Fibroblast of the conjunctiva (primary cell): ENCODE measurements around the gene PTTG1IP.
A peak's percentile ranks its signal among the peaks of the same experiment; 100 is the strongest.

Source experiments
- DNase-seq: peaks from one replicate; pipeline ENCODE4 v3.0.0-alpha.2; 2010; ENCODE audit warnings: low read depth

The PTTG1IP gene

GRCh38 chr21:44801468-44802395 is 71.8 kb downstream of the PTTG1IP start, which contains the start of gene UBE2G2:
Gene UBE2G2 (minus strand): TSS chr21:44801820. CDS start chr21:44801748, 72 bp downstream.
- DNase-seq: peak; percentile 14

- no peak for DNase-seq
Measured at GRCh38 chr21:44800971-44801467, 72.5 kb downstream of the PTTG1IP start.

GRCh38 chr21:44800103-44800502 is 73.4 kb downstream of the PTTG1IP start:
- DNase-seq: peak; percentile 28

GRCh38 chr21:44799646-44800045 is 73.8 kb downstream of the PTTG1IP start:
- DNase-seq: no peak
